ENCODE data around the gene SLC23A3.
"Not testable (repeated sequence)": the region's sequence is repeated elsewhere in the genome, so short reads cannot be mapped to it uniquely, and the experiment has no call there.

The SLC23A3 gene

GRCh38 chr2:219205165-219205538, 35.3 kb upstream of the SLC23A3 start:
- no peak for DNase-seq

GRCh38 chr2:219204425-219205164, 34.8 kb upstream of the SLC23A3 start:
- DNase-seq, result no peak

- DNase-seq, result not testable (repeated sequence)
These were observed 31.5 kb upstream of the SLC23A3 start for GRCh38 chr2:219201331-219201730.

- not testable (repeated sequence) for DNase-seq
These were observed 30.9 kb upstream of the SLC23A3 start for GRCh38 chr2:219200502-219201326.

GRCh38 chr2:219199470-219200211, 29.8 kb upstream of the SLC23A3 start:
- DNase-seq, result no peak

GRCh38 chr2:219198974-219199373, 29.1 kb upstream of the SLC23A3 start:
- no peak for DNase-seq

GRCh38 chr2:219197388-219197787, 27.6 kb upstream of the SLC23A3 start:
- DNase-seq, result no peak

- no peak for DNase-seq
These were observed 17.1 kb upstream of the SLC23A3 start for GRCh38 chr2:219186754-219187456.

GRCh38 chr2:219184121-219184520, 14.3 kb upstream of the SLC23A3 start:
- DNase-seq, result no peak

- no peak for DNase-seq
These were observed 13.4 kb upstream of the SLC23A3 start for GRCh38 chr2:219183151-219183772.

- DNase-seq, result no peak
These were observed 12.7 kb upstream of the SLC23A3 start for GRCh38 chr2:219182331-219183150.

GRCh38 chr2:219181531-219181930, 11.7 kb upstream of the SLC23A3 start:
- DNase-seq, result no peak

GRCh38 chr2:219180961-219181360, 11.1 kb upstream of the SLC23A3 start:
- DNase-seq, result no peak

GRCh38 chr2:219179601-219180465, 10.0 kb upstream of the SLC23A3 start:
- no peak for DNase-seq

- DNase-seq, result peak; percentile 38
These were observed 8.7 kb upstream of the SLC23A3 start for GRCh38 chr2:219178377-219179175.

- DNase-seq, result peak; percentile 67
These were observed 7.9 kb upstream of the SLC23A3 start, which contains the start of gene RETREG2 for GRCh38 chr2:219177552-219178376. Gene RETREG2 (plus strand): TSS chr2:219178275. CDS start chr2:219178353, 78 bp downstream.

GRCh38 chr2:219176818-219177551, 7.2 kb upstream of the SLC23A3 start, which contains the start of gene CNPPD1:
Gene CNPPD1 (minus strand): TSS chr2:219176925. CDS start chr2:219176828, 97 bp downstream.
- DNase-seq, result peak; percentile 70
